PC-9 (cell line): Measurements from ENCODE around the gene C18orf54. TPM values are rescaled to one million over a fixed set of nuclear protein-coding genes. Genes with fewer than 3 reads are reported as not detected.

Source experiments
- BruUV-seq: library from RNA; stranded (reverse); fragments of 400-500 nt; replicated peaks from 2 replicates; lab custom pipeline; 2021; lab: Mats Ljungman, UMichigan
- CTCF ChIA-PET: fragments of 300-600 bp; sonication (Branson Sonifier 250); formaldehyde crosslinking; loops from one replicate; lab custom pipeline; 2022; ENCODE audit warnings: antibody characterized with exemption; lab: Charles Lee
- POLR2A ChIA-PET: fragments of 300-600 bp; sonication (Branson Sonifier 250); formaldehyde crosslinking; loops from one replicate; lab custom pipeline; 2022; ENCODE audit warnings: antibody characterized with exemption; ENCODE audit not compliant: unreplicated experiment; lab: Charles Lee
- DNase-seq, 2 experiments: peaks; one replicate each; pipeline versions ENCODE4 v3.0.0 to v3.0.0-alpha.2; 2015 to 2022; ENCODE audit warnings: mixed read lengths in 1 of 2
- H2AFZ ChIP-seq: fragments of 200-600 bp; sonication (generic); 2 replicates; pipeline ENCODE4 v1.8.1; 2017; ENCODE audit warnings: antibody characterized with exemption
- H3F3A ChIP-seq: fragments of 200-600 bp; sonication (generic); 2 replicates; pipeline ENCODE4 v1.8.1; 2017; ENCODE audit warnings: antibody characterized with exemption, mild to moderate bottlenecking, low read depth; ENCODE audit not compliant: insufficient read depth
- H3K27ac ChIP-seq: fragments of 200-600 bp; sonication (generic); 2 replicates; pipeline ENCODE4 v1.6.1; 2016; ENCODE audit warnings: mixed run types
- H3K27me3 ChIP-seq: fragments of 200-600 bp; sonication (generic); 2 replicates; pipeline ENCODE4 v1.6.1; 2016; ENCODE audit warnings: low read depth, mixed run types; ENCODE audit not compliant: insufficient read depth
- H3K36me3 ChIP-seq: fragments of 200-600 bp; sonication (generic); 2 replicates; pipeline ENCODE4 v1.6.1; 2016; ENCODE audit warnings: low read depth, mixed run types
- H3K4me1 ChIP-seq: fragments of 200-600 bp; sonication (generic); replicated peaks from 2 replicates; pipeline ENCODE4 v1.6.1; 2016; ENCODE audit warnings: mixed run types; ENCODE audit not compliant: insufficient read depth
- H3K4me2 ChIP-seq: fragments of 200-600 bp; sonication (generic); 2 replicates; pipeline ENCODE4 v1.6.1; 2017; ENCODE audit warnings: mixed run types
- H3K4me3 ChIP-seq: fragments of 200-600 bp; sonication (generic); 2 replicates; pipeline ENCODE4 v1.6.1; 2016; ENCODE audit warnings: mixed run types
- H3K79me2 ChIP-seq: fragments of 200-600 bp; sonication (generic); 2 replicates; pipeline ENCODE4 v1.6.1; 2017; ENCODE audit warnings: low read depth, mixed run types
- H3K9me2 ChIP-seq: fragments of 200-600 bp; sonication (generic); 2 replicates; pipeline ENCODE4 v1.8.1; 2017; ENCODE audit warnings: mild to moderate bottlenecking; ENCODE audit not compliant: insufficient read depth
- H3K9me3 ChIP-seq: fragments of 200-600 bp; sonication (generic); 2 replicates; pipeline ENCODE4 v1.8.1; 2016; ENCODE audit warnings: low read depth; ENCODE audit not compliant: insufficient read depth
- H4K20me1 ChIP-seq: fragments of 200-600 bp; sonication (generic); 2 replicates; pipeline ENCODE4 v1.8.1; 2017; ENCODE audit not compliant: insufficient read depth
- EZH2 ChIP-seq: fragments of 200-600 bp; sonication (generic); IDR thresholded peaks from 2 replicates; pipeline ENCODE4 v1.8.0; 2017; ENCODE audit warnings: antibody characterized with exemption, low read depth
- intact Hi-C: fragments of 100-400 bp; cut with micrococcal nuclease; formaldehyde crosslinking; loops from one replicate; pipeline ENCODE4 v1.10.0; 2022; ENCODE audit not compliant: unreplicated experiment
- total RNA-seq: library from RNA; stranded (reverse); gene quantifications from 2 replicates; pipeline ENCODE4 v1.2.3, GENCODE V29; 2021
- TF ChIP-seq, protein P1 (sequence below): fragments of 200-600 bp; sonication (generic); conservative IDR thresholded peaks from 2 replicates; pipeline ENCODE4 v1.6.1; 2017; ENCODE audit warnings: mixed run types, antibody characterized with exemption, mild to moderate bottlenecking, moderate library complexity

Gene C18orf54
- total RNA-seq, 1 experiment from 2014 or later: 7.6 TPM

DNA sequence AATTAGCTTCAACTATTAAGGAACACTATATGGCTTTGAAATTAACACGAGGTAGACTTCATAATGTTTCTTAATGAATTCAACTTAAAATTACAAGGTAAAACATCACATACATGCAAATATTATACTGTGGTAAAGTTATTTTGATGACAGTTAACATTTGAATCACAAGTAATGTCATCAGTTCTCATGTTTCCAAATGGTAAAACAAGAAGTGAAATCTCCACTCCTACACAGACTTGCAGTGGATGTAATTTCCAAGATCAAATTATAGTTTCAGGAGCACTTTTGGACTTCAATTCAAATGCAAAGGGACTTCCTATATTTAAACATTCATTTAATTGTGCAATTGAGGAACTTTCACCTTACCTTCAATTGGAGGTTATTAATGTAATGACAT lies 39.1 kb downstream of the C18orf54 start:
- no peaks in the 10 kb centered on the region for H3K9me3 ChIP-seq
- H3F3A ChIP-seq: no peaks in the 10 kb centered on the region
- no peaks in the 10 kb centered on the region for H3K4me1 ChIP-seq
- intact Hi-C loops: no loop called here
- H3K27ac ChIP-seq: no peak overlapping the region
- CTCF ChIA-PET: no interaction called here
- no peaks in the 10 kb centered on the region for H3K79me2 ChIP-seq
- POLR2A ChIA-PET: no interaction called here
- H3K27me3 ChIP-seq: no peaks in the 10 kb centered on the region
- no TSS peak for BruUV-seq
- H4K20me1 ChIP-seq: no peaks in the 10 kb centered on the region
- DNase-seq: no peak
- TF ChIP-seq, protein P1, sequence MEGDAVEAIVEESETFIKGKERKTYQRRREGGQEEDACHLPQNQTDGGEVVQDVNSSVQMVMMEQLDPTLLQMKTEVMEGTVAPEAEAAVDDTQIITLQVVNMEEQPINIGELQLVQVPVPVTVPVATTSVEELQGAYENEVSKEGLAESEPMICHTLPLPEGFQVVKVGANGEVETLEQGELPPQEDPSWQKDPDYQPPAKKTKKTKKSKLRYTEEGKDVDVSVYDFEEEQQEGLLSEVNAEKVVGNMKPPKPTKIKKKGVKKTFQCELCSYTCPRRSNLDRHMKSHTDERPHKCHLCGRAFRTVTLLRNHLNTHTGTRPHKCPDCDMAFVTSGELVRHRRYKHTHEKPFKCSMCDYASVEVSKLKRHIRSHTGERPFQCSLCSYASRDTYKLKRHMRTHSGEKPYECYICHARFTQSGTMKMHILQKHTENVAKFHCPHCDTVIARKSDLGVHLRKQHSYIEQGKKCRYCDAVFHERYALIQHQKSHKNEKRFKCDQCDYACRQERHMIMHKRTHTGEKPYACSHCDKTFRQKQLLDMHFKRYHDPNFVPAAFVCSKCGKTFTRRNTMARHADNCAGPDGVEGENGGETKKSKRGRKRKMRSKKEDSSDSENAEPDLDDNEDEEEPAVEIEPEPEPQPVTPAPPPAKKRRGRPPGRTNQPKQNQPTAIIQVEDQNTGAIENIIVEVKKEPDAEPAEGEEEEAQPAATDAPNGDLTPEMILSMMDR: no peak
- TF ChIP-seq EZH2: no peak
- H3K36me3 ChIP-seq: no peaks in the 10 kb centered on the region
- no peaks in the 10 kb centered on the region for H3K9me2 ChIP-seq
- H3K4me3 ChIP-seq: no peak overlapping the region
- H2AFZ ChIP-seq: no peak overlapping the region
- H3K4me2 ChIP-seq: no peak overlapping the region

DNA sequence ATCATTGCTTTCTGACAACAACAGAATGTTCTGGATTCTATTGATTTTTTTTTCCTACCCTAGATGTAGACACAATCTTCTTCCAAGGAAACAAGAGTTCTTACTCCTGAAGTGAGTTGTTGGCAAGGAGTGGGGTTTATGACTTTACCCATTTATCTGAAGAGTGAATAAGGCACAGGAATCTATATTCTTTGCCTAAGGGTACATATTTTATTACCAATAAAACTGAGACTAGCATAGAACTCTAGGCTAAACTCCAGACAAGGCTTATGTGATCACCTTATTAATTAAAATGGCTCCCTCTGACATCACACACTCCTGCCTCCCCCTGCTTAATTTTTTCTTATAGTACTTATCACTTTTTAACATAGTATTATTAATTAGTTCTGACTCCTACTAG lies 47.6 kb downstream of the C18orf54 start:
- CTCF ChIA-PET: no interaction called here
- H3K27me3 ChIP-seq: no peaks in the 10 kb centered on the region
- no peaks in the 10 kb centered on the region for H4K20me1 ChIP-seq

DNA sequence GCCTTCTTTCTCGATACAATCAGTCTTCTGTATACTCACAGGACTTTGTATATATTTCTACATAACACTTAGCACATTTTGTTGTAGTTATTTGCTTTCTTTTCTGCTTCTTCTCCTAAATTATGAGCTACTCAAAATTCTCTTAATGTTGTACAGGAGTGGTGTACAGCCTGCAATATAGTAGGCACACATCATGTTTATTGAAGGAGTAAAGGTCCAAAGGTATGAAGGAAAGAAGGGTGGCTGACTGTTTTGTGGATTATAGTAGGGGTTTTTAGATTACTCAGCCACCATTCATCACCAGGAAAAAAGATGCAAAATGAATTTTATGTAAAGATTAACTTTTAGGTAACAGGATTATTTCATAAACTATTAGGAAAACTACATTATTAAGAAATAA lies 54.1 kb downstream of the C18orf54 start:
- Histone ChIP-seq H3K4me3 (no peak overlapping the region), H4K20me1 (no peaks in the 10 kb centered on the region), H3K9me3 (no peaks in the 10 kb centered on the region), H3K79me2 (no peaks in the 10 kb centered on the region), H3K36me3 (no peaks in the 10 kb centered on the region), H3K4me1 (no peaks in the 10 kb centered on the region), H3F3A (no peaks in the 10 kb centered on the region), H3K4me2 (no peak overlapping the region), H3K9me2 (no peaks in the 10 kb centered on the region), H3K27ac (no peak overlapping the region), H3K27me3 (no peaks in the 10 kb centered on the region), H2AFZ (no peak overlapping the region)
- intact Hi-C loops: no loop called here
- CTCF ChIA-PET: no interaction called here
- DNase-seq: no peak
- POLR2A ChIA-PET: no interaction called here
- TF ChIP-seq, protein P1: no peak
- no peak for TF ChIP-seq EZH2
- BruUV-seq: no TSS peak

More for the DNA sequence above, 47.6 kb downstream of the C18orf54 start:
- TF ChIP-seq EZH2: no peak
- TF ChIP-seq, protein P1: no peak
- no peaks in the 10 kb centered on the region for H3K9me3 ChIP-seq
- H3K4me2 ChIP-seq: no peak overlapping the region
- intact Hi-C loops: no loop called here
- POLR2A ChIA-PET: interaction anchor here (0.7 kb wide), 1 partner anchor 127 kb away, joined by 5 read pairs; no protein-coding TSS in a partner anchor
- H3K36me3 ChIP-seq: no peaks in the 10 kb centered on the region
- 0 out of 2 replicates have a peak, but pooled peaks cover 3% of the 10 kb centered on the region for H3K9me2 ChIP-seq
- H3K4me3 ChIP-seq: no peak overlapping the region
- no peak overlapping the region for H2AFZ ChIP-seq
- H3K4me1 ChIP-seq: no peaks in the 10 kb centered on the region
- no peak for DNase-seq
- H3K27ac ChIP-seq: no peak overlapping the region
- no TSS peak for BruUV-seq
- H3K79me2 ChIP-seq: no peaks in the 10 kb centered on the region
- no peaks in the 10 kb centered on the region for H3F3A ChIP-seq
